Hepatocyte (in vitro differentiated cells): Measurements from ENCODE around the gene SCYGR1. TPM values are rescaled to one million over a fixed set of nuclear protein-coding genes. Genes with fewer than 3 reads are reported as not detected.

Experiments used
- DNase-seq: peaks from one replicate; pipeline ENCODE4 v3.0.0-alpha.2; 2016; ENCODE audit warnings: low spot score
- H2AFZ ChIP-seq: fragments of 200-600 bp; sonication (generic); 2 replicates; pipeline ENCODE4 v1.6.0; 2016; ENCODE audit warnings: antibody characterized with exemption, mild to moderate bottlenecking
- H3K27ac ChIP-seq: fragments of 200-600 bp; sonication (generic); 2 replicates; pipeline ENCODE4 v1.5.1; 2016; ENCODE audit warnings: mild to moderate bottlenecking
- H3K27me3 ChIP-seq: fragments of 200-600 bp; sonication (generic); 2 replicates; pipeline ENCODE4 v1.6.1; 2016
- H3K36me3 ChIP-seq: fragments of 200-600 bp; sonication (generic); replicated peaks from 2 replicates; pipeline ENCODE4 v1.5.1; 2016; ENCODE audit warnings: low read depth; ENCODE audit not compliant: insufficient read depth
- H3K4me1 ChIP-seq: fragments of 200-600 bp; sonication (generic); 2 replicates; pipeline ENCODE4 v1.5.1; 2016; ENCODE audit warnings: mild to moderate bottlenecking, moderate library complexity; ENCODE audit not compliant: insufficient read depth
- H3K4me2 ChIP-seq: fragments of 200-600 bp; sonication (generic); 2 replicates; pipeline ENCODE4 v1.6.0; 2016
- H3K4me3 ChIP-seq: fragments of 200-600 bp; sonication (generic); 2 replicates; pipeline ENCODE4 v1.5.1; 2016; ENCODE audit warnings: mild to moderate bottlenecking
- H3K79me2 ChIP-seq: fragments of 200-600 bp; sonication (generic); 2 replicates; pipeline ENCODE4 v1.6.0; 2017; ENCODE audit warnings: mild to moderate bottlenecking
- H3K9me2 ChIP-seq: fragments of 200-600 bp; sonication (generic); replicated peaks from 2 replicates; pipeline ENCODE4 v1.6.0; 2017; ENCODE audit warnings: mild to moderate bottlenecking; ENCODE audit not compliant: insufficient read depth
- H3K9me3 ChIP-seq: fragments of 200-600 bp; sonication (generic); 2 replicates; pipeline ENCODE4 v1.5.1; 2016; ENCODE audit warnings: low read depth, mild to moderate bottlenecking
- H4K20me1 ChIP-seq: fragments of 200-600 bp; sonication (generic); 2 replicates; pipeline ENCODE4 v1.6.0; 2016; ENCODE audit warnings: mild to moderate bottlenecking; ENCODE audit not compliant: insufficient read depth, poor library complexity, severe bottlenecking
- EZH2 ChIP-seq: fragments of 200-600 bp; sonication (generic); IDR thresholded peaks from 2 replicates; pipeline ENCODE4 v1.6.1; 2016; ENCODE audit warnings: antibody characterized with exemption, mild to moderate bottlenecking, borderline replicate concordance
- EZH2phosphoT487 ChIP-seq: fragments of 200-600 bp; sonication (generic); IDR thresholded peaks from one replicate; pipeline ENCODE4 v1.6.1; 2018; ENCODE audit warnings: antibody characterized with exemption, mild to moderate bottlenecking, low read depth, moderate library complexity; ENCODE audit not compliant: unreplicated experiment, severe bottlenecking
- WGBS: methylation state at CpG from one replicate; pipeline ENCODE4 v1.1.6; 2016; ENCODE audit warnings: low lambda C conversion rate; ENCODE audit errors: missing lambda C conversion rate; 5-methylcytosine and 5-hydroxymethylcytosine counted together
- polyA plus RNA-seq: library from polyadenylated mRNA; unstranded; fragments of >200 nt; fragmentation: Nextera tagmentation; extraction: Ambion mirVana; gene quantifications from 2 replicates; pipeline ENCODE4 v1.2.1, GENCODE V29; 2016
- total RNA-seq: library from RNA; depleted of rRNA; stranded (reverse); fragments of >200 nt; gene quantifications from 2 replicates; pipeline ENCODE4 v1.2.3, GENCODE V29; 2014
- TF ChIP-seq, protein P1 (sequence below): fragments of 200-600 bp; sonication (generic); IDR thresholded peaks from 2 replicates; pipeline ENCODE4 v1.5.1; 2016; ENCODE audit warnings: antibody characterized with exemption, mild to moderate bottlenecking; ENCODE audit not compliant: poor library complexity

The SCYGR1 gene
- total and polyA plus RNA-seq, 2 experiments from 2014 or later = not detected

- Histone ChIP-seq H2AFZ (no peak overlapping the region), H3K9me2 (no peaks in the 10 kb centered on the region), H3K27ac (peak overlapping the region; percentile 24), H3K36me3 (no peaks in the 10 kb centered on the region), H3K4me2 (no peak overlapping the region), H4K20me1 (no peaks in the 10 kb centered on the region), H3K9me3 (no peaks in the 10 kb centered on the region), H3K79me2 (no peaks in the 10 kb centered on the region), H3K27me3 (no peaks in the 10 kb centered on the region), H3K4me3 (no peak overlapping the region), H3K4me1 (peaks cover 18% of the 10 kb centered on the region)
- TF ChIP-seq EZH2 = no peak
- TF ChIP-seq EZH2phosphoT487 = no peak
- TF ChIP-seq, protein P1, sequence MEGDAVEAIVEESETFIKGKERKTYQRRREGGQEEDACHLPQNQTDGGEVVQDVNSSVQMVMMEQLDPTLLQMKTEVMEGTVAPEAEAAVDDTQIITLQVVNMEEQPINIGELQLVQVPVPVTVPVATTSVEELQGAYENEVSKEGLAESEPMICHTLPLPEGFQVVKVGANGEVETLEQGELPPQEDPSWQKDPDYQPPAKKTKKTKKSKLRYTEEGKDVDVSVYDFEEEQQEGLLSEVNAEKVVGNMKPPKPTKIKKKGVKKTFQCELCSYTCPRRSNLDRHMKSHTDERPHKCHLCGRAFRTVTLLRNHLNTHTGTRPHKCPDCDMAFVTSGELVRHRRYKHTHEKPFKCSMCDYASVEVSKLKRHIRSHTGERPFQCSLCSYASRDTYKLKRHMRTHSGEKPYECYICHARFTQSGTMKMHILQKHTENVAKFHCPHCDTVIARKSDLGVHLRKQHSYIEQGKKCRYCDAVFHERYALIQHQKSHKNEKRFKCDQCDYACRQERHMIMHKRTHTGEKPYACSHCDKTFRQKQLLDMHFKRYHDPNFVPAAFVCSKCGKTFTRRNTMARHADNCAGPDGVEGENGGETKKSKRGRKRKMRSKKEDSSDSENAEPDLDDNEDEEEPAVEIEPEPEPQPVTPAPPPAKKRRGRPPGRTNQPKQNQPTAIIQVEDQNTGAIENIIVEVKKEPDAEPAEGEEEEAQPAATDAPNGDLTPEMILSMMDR = no peak
- 71% methylated on average over 8 of the region's 8 CpGs for WGBS
- no peak for DNase-seq
Observed at GRCh38 chr2:227377467-227378351, 10.0 kb downstream of the SCYGR1 start.

DNA sequence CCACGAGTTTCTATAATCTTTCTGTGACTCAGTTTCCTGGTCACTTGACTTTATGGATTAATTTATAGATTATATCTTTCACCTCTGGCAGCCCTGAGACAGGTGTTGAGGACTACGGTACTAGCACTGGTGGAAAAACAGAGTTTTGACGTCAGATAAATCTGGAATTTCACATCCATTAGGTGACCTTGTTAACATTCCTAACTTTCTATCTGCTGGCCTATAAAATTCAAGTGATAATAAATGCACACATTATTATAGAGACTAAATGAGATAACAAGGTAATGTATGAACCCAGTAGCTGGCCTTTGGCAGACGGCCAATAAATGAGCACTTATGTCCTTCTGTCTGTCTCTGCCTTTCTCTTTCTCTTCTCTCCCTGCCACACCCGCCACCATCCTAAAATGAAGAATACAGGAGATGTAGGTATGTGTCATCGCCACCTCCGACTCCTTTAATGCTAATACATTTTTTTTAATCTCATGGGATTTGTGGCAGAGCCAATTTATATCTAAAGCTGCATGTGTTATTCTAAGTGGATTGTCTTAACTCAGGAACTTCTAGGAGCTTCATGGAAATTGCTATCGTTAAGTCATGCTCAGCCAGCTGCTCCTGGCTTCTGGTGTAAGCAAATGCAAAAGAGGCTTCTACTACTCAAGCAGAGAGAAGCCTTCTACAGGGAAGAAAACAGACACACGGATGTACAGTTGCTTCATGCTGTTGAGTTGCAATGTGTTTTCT, 10.9 kb downstream of the SCYGR1 start:
- no peak for TF ChIP-seq EZH2
- TF ChIP-seq EZH2phosphoT487 = no peak
- TF ChIP-seq, protein P1 = no peak
- peak; percentile 35 for DNase-seq
- no peaks in the 10 kb centered on the region for H3K36me3 ChIP-seq
- H3K4me3 ChIP-seq = no peak overlapping the region
- H3K27me3 ChIP-seq = no peaks in the 10 kb centered on the region
- peaks cover 18% of the 10 kb centered on the region for H3K4me1 ChIP-seq
- no peak overlapping the region for H2AFZ ChIP-seq
- no peaks in the 10 kb centered on the region for H3K9me3 ChIP-seq
- no peaks in the 10 kb centered on the region for H3K79me2 ChIP-seq
- no peaks in the 10 kb centered on the region for H3K9me2 ChIP-seq
- peak overlapping the region; percentile 24 for H3K27ac ChIP-seq
- H4K20me1 ChIP-seq = no peaks in the 10 kb centered on the region
- WGBS = 62% methylated on average over 9 of the region's 9 CpGs
- peak overlapping the region; percentile 31 for H3K4me2 ChIP-seq

GRCh38 chr2:227374158-227374557, 13.6 kb downstream of the SCYGR1 start:
- Histone ChIP-seq H3K27ac (no peak overlapping the region), H3K27me3 (no peaks in the 10 kb centered on the region), H3K4me3 (no peak overlapping the region), H3K36me3 (no peaks in the 10 kb centered on the region), H3K4me2 (no peak overlapping the region), H3K9me2 (no peaks in the 10 kb centered on the region), H3K9me3 (no peaks in the 10 kb centered on the region), H3K4me1 (peaks cover 12% of the 10 kb centered on the region), H2AFZ (no peak overlapping the region), H3K79me2 (no peaks in the 10 kb centered on the region), H4K20me1 (no peaks in the 10 kb centered on the region)
- 86% methylated on average over 6 of the region's 6 CpGs for WGBS
- TF ChIP-seq EZH2 = no peak
- no peak for TF ChIP-seq EZH2phosphoT487
- TF ChIP-seq, protein P1 = no peak
- no peak for DNase-seq
